Hepatocyte (in vitro differentiated cells): ENCODE measurements around the gene RBFOX2. TPM values are rescaled to one million over a fixed set of nuclear protein-coding genes. Genes with fewer than 3 reads are reported as not detected.

Source experiments
- DNase-seq: peaks from one replicate; pipeline ENCODE4 v3.0.0-alpha.2; 2016; ENCODE audit warnings: low spot score
- H2AFZ ChIP-seq: fragments of 200-600 bp; sonication (generic); 2 replicates; pipeline ENCODE4 v1.6.0; 2016; ENCODE audit warnings: antibody characterized with exemption, mild to moderate bottlenecking
- H3K27ac ChIP-seq: fragments of 200-600 bp; sonication (generic); 2 replicates; pipeline ENCODE4 v1.5.1; 2016; ENCODE audit warnings: mild to moderate bottlenecking
- H3K27me3 ChIP-seq: fragments of 200-600 bp; sonication (generic); 2 replicates; pipeline ENCODE4 v1.6.1; 2016
- H3K36me3 ChIP-seq: fragments of 200-600 bp; sonication (generic); replicated peaks from 2 replicates; pipeline ENCODE4 v1.5.1; 2016; ENCODE audit warnings: low read depth; ENCODE audit not compliant: insufficient read depth
- H3K4me1 ChIP-seq: fragments of 200-600 bp; sonication (generic); 2 replicates; pipeline ENCODE4 v1.5.1; 2016; ENCODE audit warnings: mild to moderate bottlenecking, moderate library complexity; ENCODE audit not compliant: insufficient read depth
- H3K4me2 ChIP-seq: fragments of 200-600 bp; sonication (generic); 2 replicates; pipeline ENCODE4 v1.6.0; 2016
- H3K4me3 ChIP-seq: fragments of 200-600 bp; sonication (generic); 2 replicates; pipeline ENCODE4 v1.5.1; 2016; ENCODE audit warnings: mild to moderate bottlenecking
- H3K79me2 ChIP-seq: fragments of 200-600 bp; sonication (generic); 2 replicates; pipeline ENCODE4 v1.6.0; 2017; ENCODE audit warnings: mild to moderate bottlenecking
- H3K9me2 ChIP-seq: fragments of 200-600 bp; sonication (generic); replicated peaks from 2 replicates; pipeline ENCODE4 v1.6.0; 2017; ENCODE audit warnings: mild to moderate bottlenecking; ENCODE audit not compliant: insufficient read depth
- H3K9me3 ChIP-seq: fragments of 200-600 bp; sonication (generic); 2 replicates; pipeline ENCODE4 v1.5.1; 2016; ENCODE audit warnings: low read depth, mild to moderate bottlenecking
- H4K20me1 ChIP-seq: fragments of 200-600 bp; sonication (generic); 2 replicates; pipeline ENCODE4 v1.6.0; 2016; ENCODE audit warnings: mild to moderate bottlenecking; ENCODE audit not compliant: insufficient read depth, poor library complexity, severe bottlenecking
- EZH2 ChIP-seq: fragments of 200-600 bp; sonication (generic); IDR thresholded peaks from 2 replicates; pipeline ENCODE4 v1.6.1; 2016; ENCODE audit warnings: antibody characterized with exemption, mild to moderate bottlenecking, borderline replicate concordance
- EZH2phosphoT487 ChIP-seq: fragments of 200-600 bp; sonication (generic); IDR thresholded peaks from one replicate; pipeline ENCODE4 v1.6.1; 2018; ENCODE audit warnings: antibody characterized with exemption, mild to moderate bottlenecking, low read depth, moderate library complexity; ENCODE audit not compliant: unreplicated experiment, severe bottlenecking
- WGBS: methylation state at CpG from one replicate; pipeline ENCODE4 v1.1.6; 2016; ENCODE audit warnings: low lambda C conversion rate; ENCODE audit errors: missing lambda C conversion rate; 5-methylcytosine and 5-hydroxymethylcytosine counted together
- polyA plus RNA-seq: library from polyadenylated mRNA; unstranded; fragments of >200 nt; fragmentation: Nextera tagmentation; extraction: Ambion mirVana; gene quantifications from 2 replicates; pipeline ENCODE4 v1.2.1, GENCODE V29; 2016
- total RNA-seq: library from RNA; depleted of rRNA; stranded (reverse); fragments of >200 nt; gene quantifications from 2 replicates; pipeline ENCODE4 v1.2.3, GENCODE V29; 2014
- TF ChIP-seq, protein P1 (sequence below): fragments of 200-600 bp; sonication (generic); IDR thresholded peaks from 2 replicates; pipeline ENCODE4 v1.5.1; 2016; ENCODE audit warnings: antibody characterized with exemption, mild to moderate bottlenecking; ENCODE audit not compliant: poor library complexity

Gene RBFOX2
- total and polyA plus RNA-seq, 2 experiments from 2014 or later = 76.7 to 133 TPM

DNA sequence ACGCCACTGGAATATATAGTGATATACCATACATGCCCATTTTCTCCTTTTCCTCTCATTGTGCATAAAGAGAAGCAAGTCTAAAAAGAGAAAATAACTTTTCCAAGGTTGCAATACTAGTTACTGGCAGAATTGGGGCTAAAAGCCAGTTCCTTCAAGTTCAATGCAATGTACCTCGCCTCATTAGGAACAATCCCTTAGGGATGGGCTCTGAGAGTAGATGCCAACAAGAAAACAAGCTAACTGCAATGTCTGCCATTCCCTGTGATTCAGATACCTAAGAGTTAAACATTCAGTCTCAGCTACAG, 114.3 kb downstream of the RBFOX2 start:
- Histone ChIP-seq H3K79me2 (peaks cover 88% of the 10 kb centered on the region), H3K4me3 (no peak overlapping the region)
- WGBS = 20% methylated on average over 2 of the region's 2 CpGs

DNA sequence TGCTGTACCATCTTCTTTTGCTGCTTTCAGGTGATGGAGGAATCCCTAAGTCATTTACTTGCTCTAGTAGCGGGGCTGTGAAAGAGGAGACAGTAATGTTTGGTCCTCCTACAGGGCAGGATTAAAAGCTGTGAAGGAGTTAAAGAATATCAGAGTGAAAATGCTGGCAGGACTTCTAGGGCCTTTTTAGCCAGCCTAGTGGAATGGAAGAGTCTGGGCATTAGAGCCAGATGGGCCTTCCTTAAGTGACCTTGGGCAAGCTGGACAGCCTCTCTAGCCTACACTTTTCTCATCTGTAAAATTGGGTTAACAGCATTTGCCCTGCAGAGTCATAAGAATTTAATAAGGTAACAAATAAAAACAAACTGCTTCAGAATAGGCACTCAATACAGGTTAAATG, 114.7 kb downstream of the RBFOX2 start:
- no peak for DNase-seq
- TF ChIP-seq, protein P1, sequence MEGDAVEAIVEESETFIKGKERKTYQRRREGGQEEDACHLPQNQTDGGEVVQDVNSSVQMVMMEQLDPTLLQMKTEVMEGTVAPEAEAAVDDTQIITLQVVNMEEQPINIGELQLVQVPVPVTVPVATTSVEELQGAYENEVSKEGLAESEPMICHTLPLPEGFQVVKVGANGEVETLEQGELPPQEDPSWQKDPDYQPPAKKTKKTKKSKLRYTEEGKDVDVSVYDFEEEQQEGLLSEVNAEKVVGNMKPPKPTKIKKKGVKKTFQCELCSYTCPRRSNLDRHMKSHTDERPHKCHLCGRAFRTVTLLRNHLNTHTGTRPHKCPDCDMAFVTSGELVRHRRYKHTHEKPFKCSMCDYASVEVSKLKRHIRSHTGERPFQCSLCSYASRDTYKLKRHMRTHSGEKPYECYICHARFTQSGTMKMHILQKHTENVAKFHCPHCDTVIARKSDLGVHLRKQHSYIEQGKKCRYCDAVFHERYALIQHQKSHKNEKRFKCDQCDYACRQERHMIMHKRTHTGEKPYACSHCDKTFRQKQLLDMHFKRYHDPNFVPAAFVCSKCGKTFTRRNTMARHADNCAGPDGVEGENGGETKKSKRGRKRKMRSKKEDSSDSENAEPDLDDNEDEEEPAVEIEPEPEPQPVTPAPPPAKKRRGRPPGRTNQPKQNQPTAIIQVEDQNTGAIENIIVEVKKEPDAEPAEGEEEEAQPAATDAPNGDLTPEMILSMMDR = no peak
- TF ChIP-seq EZH2 = no peak
- no peak for TF ChIP-seq EZH2phosphoT487
- Histone ChIP-seq H2AFZ (no peak overlapping the region), H3K4me3 (no peak overlapping the region), H3K4me1 (peaks cover 34% of the 10 kb centered on the region), H3K9me2 (no peaks in the 10 kb centered on the region), H3K4me2 (peak overlapping the region; percentile 80), H3K79me2 (peaks cover 88% of the 10 kb centered on the region), H3K27me3 (no peaks in the 10 kb centered on the region), H3K36me3 (no peaks in the 10 kb centered on the region), H3K27ac (peak overlapping the region; percentile 66), H4K20me1 (no peaks in the 10 kb centered on the region), H3K9me3 (no peaks in the 10 kb centered on the region)
- 65% methylated on average over 1 of the region's 1 CpG for WGBS

More for the DNA sequence above, 114.3 kb downstream of the RBFOX2 start:
- Histone ChIP-seq H3K4me2 (peak overlapping the region; percentile 80), H3K9me3 (no peaks in the 10 kb centered on the region), H3K27ac (peak overlapping the region; percentile 66), H3K27me3 (no peaks in the 10 kb centered on the region), H2AFZ (no peak overlapping the region), H3K36me3 (no peaks in the 10 kb centered on the region), H3K9me2 (no peaks in the 10 kb centered on the region), H3K4me1 (peaks cover 34% of the 10 kb centered on the region), H4K20me1 (no peaks in the 10 kb centered on the region)
- DNase-seq = no peak
- no peak for TF ChIP-seq EZH2
- no peak for TF ChIP-seq EZH2phosphoT487

DNA sequence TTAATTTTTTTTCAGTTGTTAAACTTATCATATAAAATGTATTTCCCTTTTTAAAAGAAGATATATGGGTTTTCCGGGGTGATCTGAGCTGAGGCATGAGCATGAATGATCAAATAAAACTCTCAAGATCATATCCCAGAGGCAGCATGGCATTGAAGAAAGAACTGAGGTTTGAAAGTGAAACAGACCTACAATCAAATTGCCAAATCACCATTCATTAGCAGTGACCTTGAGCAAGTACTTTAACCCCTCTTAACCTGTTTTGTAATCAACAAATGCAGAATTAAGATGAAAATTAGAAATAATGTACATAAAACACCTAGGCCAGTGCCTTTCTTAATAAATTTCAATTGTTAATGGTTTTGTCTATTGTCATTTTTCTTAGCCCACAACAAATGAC, 116.0 kb downstream of the RBFOX2 start:
- Histone ChIP-seq H3K79me2 (peaks cover 88% of the 10 kb centered on the region), H3K27ac (peak overlapping the region; percentile 9), H2AFZ (no peak overlapping the region), H3K9me3 (no peaks in the 10 kb centered on the region), H3K9me2 (no peaks in the 10 kb centered on the region), H3K4me1 (peaks cover 34% of the 10 kb centered on the region), H3K4me3 (no peak overlapping the region), H4K20me1 (no peaks in the 10 kb centered on the region), H3K4me2 (no peak overlapping the region), H3K27me3 (no peaks in the 10 kb centered on the region), H3K36me3 (no peaks in the 10 kb centered on the region)
- TF ChIP-seq, protein P1 = no peak
- no peak for TF ChIP-seq EZH2
- TF ChIP-seq EZH2phosphoT487 = no peak
- DNase-seq = no peak
- WGBS = 62% methylated on average over 1 of the region's 1 CpG

DNA sequence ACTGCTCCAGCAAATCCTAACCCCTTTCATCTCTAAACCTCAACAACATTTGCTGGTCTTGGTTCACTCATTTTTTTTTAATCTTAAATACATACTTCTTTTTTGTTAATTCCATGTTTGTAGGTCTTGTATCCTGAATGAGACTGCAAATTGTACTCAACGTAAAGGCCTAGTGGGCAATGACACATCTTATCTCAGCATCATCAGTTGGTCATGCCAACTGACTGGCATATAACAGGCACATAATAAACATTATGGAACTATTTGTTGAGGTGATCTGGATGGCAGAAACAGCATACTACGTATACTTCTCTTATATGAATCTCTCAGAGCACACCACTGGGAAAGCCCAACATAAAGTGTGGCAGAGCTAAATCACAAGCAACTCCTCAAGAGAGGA, 116.7 kb downstream of the RBFOX2 start:
- WGBS = 77% methylated on average over 2 of the region's 2 CpGs
- H3K4me2 ChIP-seq = no peak overlapping the region
- H3K9me2 ChIP-seq = no peaks in the 10 kb centered on the region
- no peaks in the 10 kb centered on the region for H4K20me1 ChIP-seq
- no peaks in the 10 kb centered on the region for H3K36me3 ChIP-seq
- TF ChIP-seq, protein P1 = no peak
- TF ChIP-seq EZH2phosphoT487 (no peak), EZH2 (no peak)
- no peak for DNase-seq
- H3K27me3 ChIP-seq = no peaks in the 10 kb centered on the region
- H3K27ac ChIP-seq = no peak overlapping the region
- peaks cover 34% of the 10 kb centered on the region for H3K4me1 ChIP-seq
- H3K9me3 ChIP-seq = no peaks in the 10 kb centered on the region
- H3K79me2 ChIP-seq = peaks cover 88% of the 10 kb centered on the region
- no peak overlapping the region for H3K4me3 ChIP-seq
- no peak overlapping the region for H2AFZ ChIP-seq
